Umbilical cord (tissue), 1 donor: Measurements from ENCODE around the gene BZW1. TPM values are rescaled to one million over a fixed set of nuclear protein-coding genes. Genes with fewer than 3 reads are reported as not detected.

Source experiments
- total RNA-seq: library from RNA; depleted of rRNA; stranded (reverse); fragments of >200 nt; gene quantifications from one replicate; pipeline ENCODE4 v1.2.3, GENCODE V29; 2014; ENCODE audit warnings: low replicate concordance; ENCODE audit not compliant: insufficient read depth

The BZW1 gene
- total RNA-seq, 1 donor from 2014 or later, result 281 TPM

Other genes starting within 250 kb of the BZW1 start
- gene AOX1, start 225.9 kb upstream of the BZW1 start, total RNA-seq, result 7.7 TPM
- gene CLK1, start 52.7 kb downstream of the BZW1 start, total RNA-seq, result 127 TPM
- gene PPIL3, start 77.2 kb downstream of the BZW1 start, total RNA-seq, result 40.0 TPM
- gene NIF3L1, start 77.5 kb downstream of the BZW1 start, total RNA-seq, result 29.4 TPM
- 19.5 TPM for gene ORC2, start 151.8 kb downstream of the BZW1 start, total RNA-seq